Lung (tissue), 12 donors: ENCODE data around the gene LZIC. TPM values are rescaled to one million over a fixed set of nuclear protein-coding genes. Genes with fewer than 3 reads are reported as not detected.

ENCODE experiments used
- ATAC-seq: fragments of 200-7000 bp; cut with Tn5 transposase; one replicate; pipeline ENCODE4 v1.9.1; 2020; ENCODE audit warnings: moderate number of reproducible peaks; ENCODE audit not compliant: insufficient read depth, low FRiP score
- DNase-seq, 3 donors: peaks; one replicate each; pipeline ENCODE4 v3.0.0-alpha.2; 2013 to 2017
- H3K27ac ChIP-seq, 2 donors: one replicate each; pipeline ENCODE4 v1.5.1; 2013; ENCODE audit warnings: mild to moderate bottlenecking in 2 of 2, moderate library complexity in 2 of 2, control low read depth in 1 of 2, inconsistent platforms in 1 of 2, low read depth in 1 of 2, low read length in 1 of 2
- H3K27me3 ChIP-seq, 3 donors: one replicate each; pipeline ENCODE4 v1.5.1; 2013; ENCODE audit warnings: low read length in 2 of 3; ENCODE audit not compliant: control insufficient read depth in 3 of 3, insufficient read depth in 3 of 3
- H3K36me3 ChIP-seq, 4 donors: one replicate each; pipeline ENCODE4 v1.5.1; 2013; ENCODE audit warnings: low read length in 4 of 4, mild to moderate bottlenecking in 1 of 4, moderate library complexity in 1 of 4; ENCODE audit not compliant: control insufficient read depth in 4 of 4, insufficient read depth in 4 of 4
- H3K4me1 ChIP-seq, 5 donors: one replicate each; pipeline ENCODE4 v1.5.1; 2013; ENCODE audit warnings: low read length in 5 of 5, mild to moderate bottlenecking in 2 of 5, moderate library complexity in 1 of 5; ENCODE audit not compliant: control insufficient read depth in 5 of 5, insufficient read depth in 5 of 5
- H3K4me3 ChIP-seq: one replicate; pipeline ENCODE4 v1.5.1; 2013; ENCODE audit warnings: mild to moderate bottlenecking, control low read depth, moderate library complexity
- H3K9ac ChIP-seq, 2 donors: one replicate each; pipeline ENCODE4 v1.5.1; 2013; ENCODE audit warnings: low read length in 2 of 2, control low read depth in 1 of 2; ENCODE audit not compliant: insufficient read depth in 1 of 2
- H3K9me3 ChIP-seq, 4 donors: one replicate each; pipeline ENCODE4 v1.5.1; 2013; ENCODE audit warnings: low read length in 3 of 4, mild to moderate bottlenecking in 1 of 4, moderate library complexity in 1 of 4; ENCODE audit not compliant: control insufficient read depth in 4 of 4, insufficient read depth in 3 of 4
- CTCF ChIP-seq: IDR thresholded peaks from 2 replicates; pipeline ENCODE4 v1.5.1; 2012; ENCODE audit warnings: mild to moderate bottlenecking; ENCODE audit errors: control extremely low read depth, extremely low read depth
- WGBS, 2 donors: extraction: QIAGEN DNeasy Blood & Tissue Kit; methylation state at CpG; one replicate each; pipeline ENCODE4 v1.1.7; 2013; 5-methylcytosine and 5-hydroxymethylcytosine counted together
- polyA plus RNA-seq, 2 donors: library from polyadenylated mRNA; stranded (reverse); fragments of 200-250 nt; gene quantifications; one replicate each; pipeline ENCODE4 v1.2.1, GENCODE V29; 2013
- total RNA-seq, 2 donors: library from RNA; depleted of rRNA in 1 of 2; stranded (reverse); fragments of >200 nt in 1 of 2; gene quantifications; one replicate each; pipeline ENCODE4 v1.2.1, GENCODE V29; 2014 to 2021
- donor health status: control.
- donor health status: control.
- donor health status: Bipolar disorder and iron deficiency.
- donor health status: healthy.
- donor health status: DM: yes; HTN: yes; CAD: no.

LZIC gene
- total and polyA plus RNA-seq, 4 donors: 10.8 to 54.6 (median 20.2) TPM

GRCh38 chr1:9908871-9909233 lies 34.3 kb downstream of the LZIC start:
- Histone ChIP-seq H3K36me3 (no peaks in the 10 kb centered on the region), H3K27me3 (no peaks in the 10 kb centered on the region), H3K9ac (peak overlapping the region in 1 of 2 donors; percentile 74), H3K27ac (peak overlapping the region; percentile 88 to 91), H3K9me3 (no peaks in the 10 kb centered on the region), H3K4me3 (peak overlapping the region; percentile 83), H3K4me1 (peaks cover 4 to 18% (median 9%) of the 10 kb centered on the region in 5 donors)
- DNase-seq (no peak), ATAC-seq (no peak)
- 58 to 74% methylated on average over 4 of the region's 4 CpGs for WGBS, 2 donors
- no peak for TF ChIP-seq CTCF

- no peak for ATAC-seq
- no peak overlapping the region for H3K9ac ChIP-seq
- no peaks in the 10 kb centered on the region for H3K36me3 ChIP-seq
- H3K4me1 ChIP-seq: peaks cover 4 to 19% (median 17%) of the 10 kb centered on the region in 5 donors
- H3K4me3 ChIP-seq: no peak overlapping the region
- H3K9me3 ChIP-seq: no peaks in the 10 kb centered on the region
- H3K27me3 ChIP-seq: no peaks in the 10 kb centered on the region
- no peak for TF ChIP-seq CTCF
- no peak for DNase-seq
- H3K27ac ChIP-seq: peak overlapping the region in 1 of 2 donors; percentile 72
- WGBS, 2 donors: 64 to 74% methylated on average over 5 of the region's 5 CpGs
Measured at GRCh38 chr1:9907441-9907840, 35.8 kb downstream of the LZIC start.

- Histone ChIP-seq H3K27ac (no peak overlapping the region), H3K36me3 (no peaks in the 10 kb centered on the region), H3K27me3 (no peaks in the 10 kb centered on the region), H3K9me3 (no peaks in the 10 kb centered on the region), H3K9ac (no peak overlapping the region), H3K4me1 (peaks cover 4 to 27% (median 16%) of the 10 kb centered on the region in 5 donors), H3K4me3 (no peak overlapping the region)
- no peak for TF ChIP-seq CTCF
- WGBS, 2 donors: 94 to 95% methylated on average over 2 of the region's 2 CpGs
- DNase-seq (no peak), ATAC-seq (no peak)
Measured at GRCh38 chr1:9906466-9906865, 36.7 kb downstream of the LZIC start.

DNA sequence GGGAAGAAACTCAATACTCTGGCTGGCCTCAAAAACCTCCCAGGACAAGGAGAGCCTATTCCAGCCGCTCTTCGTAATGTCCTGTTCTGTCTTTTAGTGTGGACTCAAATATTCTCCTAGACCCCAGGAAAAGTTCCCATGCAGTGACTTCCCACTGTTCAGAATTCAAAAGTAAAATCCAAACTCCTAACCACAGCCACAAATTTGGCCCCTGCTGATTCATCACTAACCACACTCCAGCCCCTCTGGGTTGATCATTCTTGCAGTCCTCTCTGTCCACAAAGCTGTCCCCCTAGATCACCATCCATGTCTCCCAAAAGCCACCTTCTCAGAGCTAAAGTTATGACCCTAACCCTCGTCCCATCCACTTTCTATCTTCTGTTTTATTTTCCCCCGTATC lies 38.2 kb downstream of the LZIC start:
- H3K9me3 ChIP-seq: no peaks in the 10 kb centered on the region
- ATAC-seq: no peak
- no peak overlapping the region for H3K4me3 ChIP-seq
- TF ChIP-seq CTCF: no peak
- H3K9ac ChIP-seq: no peak overlapping the region
- H3K4me1 ChIP-seq: peaks cover 12 to 29% (median 23%) of the 10 kb centered on the region in 5 donors
- H3K27me3 ChIP-seq: no peaks in the 10 kb centered on the region
- no peaks in the 10 kb centered on the region for H3K36me3 ChIP-seq
- WGBS, 2 donors: 72 to 83% methylated on average over 4 of the region's 4 CpGs
- no peak for DNase-seq
- H3K27ac ChIP-seq: peak overlapping the region; percentile 32 to 35
